ENCODE data around the gene ZG16B.

Gene ZG16B, protein sequence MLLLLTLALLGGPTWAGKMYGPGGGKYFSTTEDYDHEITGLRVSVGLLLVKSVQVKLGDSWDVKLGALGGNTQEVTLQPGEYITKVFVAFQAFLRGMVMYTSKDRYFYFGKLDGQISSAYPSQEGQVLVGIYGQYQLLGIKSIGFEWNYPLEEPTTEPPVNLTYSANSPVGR

DNA sequence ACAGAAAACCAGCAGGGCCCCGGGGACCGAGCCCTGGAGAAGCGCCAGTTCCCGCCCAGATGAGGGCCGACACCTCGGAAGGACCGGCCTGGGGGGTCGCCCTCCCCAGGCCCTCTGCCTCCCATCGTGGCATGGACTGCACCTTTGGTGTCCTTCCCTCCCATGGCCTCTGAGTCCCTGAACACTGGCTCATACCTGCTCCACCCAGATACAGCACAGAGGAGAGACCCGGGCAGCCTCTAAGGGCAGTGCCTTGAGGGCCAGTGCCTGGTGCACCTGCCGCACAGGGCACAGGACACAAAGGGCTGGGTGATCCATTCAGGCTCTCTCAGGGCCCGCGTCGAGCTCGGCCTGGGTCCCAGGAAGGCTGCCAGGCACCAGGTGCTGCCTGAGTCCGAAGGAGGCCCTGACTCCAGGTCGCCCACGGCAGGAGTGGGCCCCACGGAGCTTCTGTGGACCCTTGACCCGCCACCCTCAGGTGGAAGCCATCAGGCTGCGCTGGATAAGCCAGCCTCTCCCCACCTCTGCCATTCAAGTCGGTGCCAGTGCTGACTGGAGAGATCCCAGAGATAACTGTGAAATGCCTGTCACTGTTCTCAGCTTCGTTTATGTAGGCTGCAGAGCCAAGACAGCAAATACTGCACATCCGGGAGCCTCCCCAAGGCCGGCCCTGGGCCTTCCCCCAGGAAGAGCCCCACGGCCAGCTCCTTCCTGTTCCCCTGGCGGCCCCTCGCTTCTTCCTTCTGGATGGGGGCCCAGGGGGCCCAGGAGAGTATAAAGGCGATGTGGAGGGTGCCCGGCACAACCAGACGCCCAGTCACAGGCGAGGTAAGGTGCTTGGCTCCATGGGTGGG is at the start of gene ZG16B:
Gene ZG16B, plus strand, starts transcription at position 803 of the 854 bp plus-strand sequence. CDS start 139 bp downstream, outside the sequence.
- DNase-seq (ENCODE audit: low read depth), result no peak

DNA sequence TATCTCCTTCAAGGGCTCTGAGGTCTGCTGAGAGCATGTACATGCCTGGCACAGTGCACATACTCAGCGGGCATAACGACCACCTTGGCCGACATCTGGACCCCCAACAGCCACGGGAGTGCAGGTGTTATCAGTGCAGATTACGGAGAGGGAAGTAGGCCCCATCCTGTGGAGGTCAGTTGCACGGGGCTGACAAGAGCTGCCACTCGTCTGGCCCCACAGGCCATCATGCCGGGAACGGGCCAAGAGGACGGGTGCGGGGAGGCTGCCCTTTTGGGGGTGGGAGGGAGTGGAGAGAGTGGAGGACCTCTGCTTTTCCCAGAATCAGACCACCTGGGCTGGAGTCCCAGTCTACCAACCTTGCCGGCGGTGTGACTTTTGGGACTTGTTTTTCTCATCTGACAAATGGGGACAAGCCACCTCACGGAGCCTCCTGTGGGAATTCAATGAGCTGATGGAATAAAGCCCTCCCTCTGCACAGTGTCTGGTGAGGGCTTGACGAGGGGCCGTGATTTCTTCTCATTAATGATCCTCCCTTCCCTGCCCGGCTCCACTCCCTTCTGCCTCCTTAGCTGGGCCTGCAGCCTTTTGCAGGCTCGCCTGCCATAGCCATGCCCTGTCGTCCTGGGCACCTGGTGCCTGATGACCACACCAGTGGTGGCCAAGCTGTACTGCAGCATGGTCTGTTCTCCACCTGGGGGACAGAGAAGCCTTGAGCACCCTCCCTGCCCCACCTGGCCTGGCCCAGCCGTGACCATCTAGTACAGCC is 47.3 kb upstream of the ZG16B start:
- no peak for DNase-seq (ENCODE audit: low read depth)

GRCh38 chr16:2783581-2784357 is 46.3 kb upstream of the ZG16B start:
- DNase-seq (ENCODE audit: low read depth), result no peak

- DNase-seq (ENCODE audit: low read depth), result no peak
These were observed 45.6 kb upstream of the ZG16B start for GRCh38 chr16:2784358-2785100.

- DNase-seq (ENCODE audit: low read depth), result no peak
These were observed 44.8 kb upstream of the ZG16B start for GRCh38 chr16:2785101-2785991.

- no peak for DNase-seq (ENCODE audit: low read depth)
These were observed 43.9 kb upstream of the ZG16B start for GRCh38 chr16:2786061-2786825.

- no peak for DNase-seq (ENCODE audit: low read depth)
These were observed 43.3 kb upstream of the ZG16B start for GRCh38 chr16:2786826-2787151.

DNA sequence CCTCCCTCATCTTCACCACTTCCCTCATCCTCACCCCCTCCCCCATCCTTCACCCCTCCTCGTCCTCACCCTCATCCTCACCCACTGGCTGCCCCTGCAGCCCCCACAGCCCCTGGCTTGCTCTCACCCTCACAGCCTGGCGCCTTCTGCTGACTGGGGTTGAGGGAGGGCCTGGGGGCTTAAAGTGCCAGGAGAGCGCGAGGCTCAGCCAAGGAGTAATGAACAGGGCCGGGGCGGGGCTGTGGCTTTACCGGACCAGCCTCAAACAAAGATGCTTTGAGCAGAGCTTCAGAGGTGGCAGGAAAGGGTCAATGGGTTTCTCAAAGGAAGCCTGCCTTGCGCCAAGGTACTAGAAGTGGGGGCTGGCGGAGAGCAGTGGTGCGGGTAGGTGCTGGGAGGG is 42.7 kb upstream of the ZG16B start, which contains the start of gene PRSS33:
Gene PRSS33, minus strand, starts transcription at position 155 of the 400 bp plus-strand sequence. CDS start 1,013 bp downstream, outside the sequence.
- no peak for DNase-seq (ENCODE audit: low read depth)

DNA sequence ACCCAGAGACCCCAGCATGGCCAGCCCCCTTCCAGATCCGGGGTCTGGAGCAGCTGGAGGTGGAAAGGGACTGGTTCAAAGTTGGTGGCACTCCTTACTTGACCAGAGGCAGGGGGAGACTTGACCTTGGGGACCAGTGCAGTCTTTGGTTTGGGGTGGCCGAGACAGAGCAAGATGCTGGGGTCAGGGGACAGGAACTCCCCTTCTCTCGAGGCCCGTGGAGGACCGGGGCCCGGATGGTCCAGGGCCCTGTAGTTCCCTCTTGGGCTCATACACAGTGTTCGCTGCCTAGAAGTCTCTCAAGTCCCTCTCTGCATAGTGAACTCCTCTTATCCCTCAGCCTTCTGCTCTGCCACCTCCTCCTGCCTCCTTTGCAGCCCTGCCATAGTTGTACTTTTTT is 42.1 kb upstream of the ZG16B start:
- DNase-seq (ENCODE audit: low read depth), result no peak

DNA sequence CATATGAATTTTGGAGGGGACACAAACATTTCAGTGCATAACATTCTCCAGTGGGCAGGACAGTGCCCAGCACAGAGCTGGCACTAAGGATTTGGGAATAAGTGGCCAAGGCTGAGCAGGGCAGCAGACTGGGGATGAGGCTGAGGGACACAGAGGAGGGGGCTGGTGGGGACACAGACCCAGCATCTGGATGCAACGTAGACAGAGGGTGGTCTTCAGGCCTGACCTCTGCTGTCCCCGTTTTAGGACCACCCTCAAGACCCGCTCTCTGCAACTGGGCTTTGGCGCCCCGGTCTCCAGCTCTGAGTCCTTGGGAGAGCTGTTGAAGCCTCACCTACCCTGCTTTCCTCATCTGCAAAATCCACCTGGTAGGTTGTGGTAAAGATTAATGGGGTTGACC is 39.5 kb upstream of the ZG16B start:
- DNase-seq (ENCODE audit: low read depth), result no peak

DNA sequence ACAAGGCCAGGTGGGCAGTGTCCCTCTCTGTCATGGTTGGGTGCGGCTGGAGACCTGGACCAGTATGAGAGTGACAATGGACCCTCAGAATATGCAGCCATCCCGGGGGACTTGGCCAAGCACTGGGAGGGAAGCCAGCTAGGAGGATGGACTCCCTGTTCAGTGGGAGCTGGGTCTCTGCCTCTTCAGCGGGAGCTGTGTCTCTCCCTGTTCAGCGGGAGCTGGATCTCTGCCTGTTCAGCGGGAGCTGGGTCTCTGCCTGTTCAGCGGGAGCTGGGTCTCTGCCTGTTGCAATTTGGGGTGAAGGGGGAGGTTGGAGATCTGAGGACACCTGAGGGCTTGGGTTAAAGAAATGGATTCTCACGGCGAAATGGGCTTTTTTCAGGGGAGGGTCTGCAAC is 38.9 kb upstream of the ZG16B start:
- DNase-seq (ENCODE audit: low read depth), result no peak

GRCh38 chr16:2792940-2793339 is 37.2 kb upstream of the ZG16B start:
- DNase-seq (ENCODE audit: low read depth), result no peak

GRCh38 chr16:2795395-2796143 is 34.5 kb upstream of the ZG16B start:
- DNase-seq (ENCODE audit: low read depth), result no peak

GRCh38 chr16:2798723-2799204 is 31.3 kb upstream of the ZG16B start:
- DNase-seq (ENCODE audit: low read depth), result no peak

DNA sequence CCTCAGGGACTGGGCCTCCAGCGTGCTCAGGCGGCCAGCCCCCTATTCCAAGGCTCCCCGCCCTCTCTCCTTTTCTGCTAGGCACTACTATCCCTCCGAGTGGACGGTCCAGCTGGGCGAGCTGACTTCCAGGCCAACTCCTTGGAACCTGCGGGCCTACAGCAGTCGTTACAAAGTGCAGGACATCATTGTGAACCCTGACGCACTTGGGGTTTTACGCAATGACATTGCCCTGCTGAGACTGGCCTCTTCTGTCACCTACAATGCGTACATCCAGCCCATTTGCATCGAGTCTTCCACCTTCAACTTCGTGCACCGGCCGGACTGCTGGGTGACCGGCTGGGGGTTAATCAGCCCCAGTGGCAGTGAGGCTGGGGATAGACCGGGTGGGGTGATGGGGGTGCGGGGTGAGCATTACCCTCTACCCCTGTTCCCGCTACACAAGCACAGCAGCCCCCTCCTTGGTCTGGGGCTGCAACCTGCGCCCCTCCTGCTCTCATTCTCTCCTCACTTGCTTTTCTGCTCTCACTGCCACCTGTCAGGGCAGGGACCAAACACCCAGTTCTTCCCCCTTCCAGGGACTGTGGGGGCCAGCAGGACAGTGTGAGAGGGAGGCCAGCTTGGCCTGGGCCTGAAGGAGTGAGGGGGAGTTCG is 30.8 kb upstream of the ZG16B start:
- no peak for DNase-seq (ENCODE audit: low read depth)

DNA sequence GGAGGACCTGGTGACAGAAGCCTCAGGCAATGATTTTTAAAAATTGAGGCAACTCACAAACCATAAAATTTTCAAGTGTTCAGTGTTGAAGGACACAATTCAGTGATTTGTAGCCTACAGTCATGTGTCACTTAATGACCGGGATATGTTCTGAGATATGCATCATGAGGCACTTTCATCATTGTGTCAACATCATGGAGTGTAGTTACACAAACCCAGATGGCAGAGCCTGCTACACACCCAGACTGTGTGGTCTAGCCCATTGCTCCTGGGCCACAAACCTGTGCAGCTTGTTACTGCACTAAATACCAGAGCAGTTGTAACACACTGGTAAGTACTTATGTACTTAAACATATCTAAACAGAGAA is 30.3 kb upstream of the ZG16B start:
- no peak for DNase-seq (ENCODE audit: low read depth)

- DNase-seq (ENCODE audit: low read depth), result no peak
These were observed 26.4 kb upstream of the ZG16B start for GRCh38 chr16:2803545-2804195.

GRCh38 chr16:2804728-2805127 is 25.4 kb upstream of the ZG16B start:
- DNase-seq (ENCODE audit: low read depth), result no peak
